ENCODE data around the gene KCNJ15.
"Not testable (repeated sequence)": the region's sequence is repeated elsewhere in the genome, so short reads cannot be mapped to it uniquely, and the experiment has no call there.

Gene KCNJ15

GRCh38 chr21:38235251-38235650, 21.5 kb upstream of the KCNJ15 start:
- H3K27ac Mint-ChIP-seq; H3K27me3 Mint-ChIP-seq; H3K4me1 Mint-ChIP-seq; H3K4me3 Mint-ChIP-seq; ATAC-seq (ENCODE audit: low read depth); H3K9me3 Mint-ChIP-seq; DNase-seq (ENCODE audit: low spot score in 2 of 2); H3K36me3 Mint-ChIP-seq: not testable (repeated sequence)

- Mint-ChIP-seq H3K27me3 (peaks cover 3% of the 10 kb centered on the region), H3K4me3 (no peak overlapping the region), H3K4me1 (no peaks in the 10 kb centered on the region), H3K9me3 (peaks cover 3% of the 10 kb centered on the region), H3K36me3 (no peaks in the 10 kb centered on the region), H3K27ac (no peak overlapping the region)
- DNase-seq (ENCODE audit: low spot score in 2 of 2) (no peak), ATAC-seq (ENCODE audit: low read depth) (no peak)
Observed at GRCh38 chr21:38236232-38236631, 20.6 kb upstream of the KCNJ15 start.

GRCh38 chr21:38239672-38240071, 17.1 kb upstream of the KCNJ15 start:
- Mint-ChIP-seq H3K27me3 (peaks cover 5% of the 10 kb centered on the region), H3K27ac (no peak overlapping the region), H3K9me3 (peaks cover 3% of the 10 kb centered on the region), H3K4me3 (no peak overlapping the region), H3K4me1 (no peaks in the 10 kb centered on the region), H3K36me3 (no peaks in the 10 kb centered on the region)
- DNase-seq (ENCODE audit: low spot score in 2 of 2) (no peak), ATAC-seq (ENCODE audit: low read depth) (no peak)

- no peaks in the 10 kb centered on the region for H3K36me3 Mint-ChIP-seq
- H3K4me3 Mint-ChIP-seq: no peak overlapping the region
- no peak for ATAC-seq (ENCODE audit: low read depth)
- DNase-seq (ENCODE audit: low spot score in 2 of 2): no peak
- no peak overlapping the region for H3K27ac Mint-ChIP-seq
- H3K4me1 Mint-ChIP-seq: no peaks in the 10 kb centered on the region
- peaks cover 3% of the 10 kb centered on the region for H3K9me3 Mint-ChIP-seq
- peaks cover 6% of the 10 kb centered on the region for H3K27me3 Mint-ChIP-seq
Observed at GRCh38 chr21:38240129-38240528, 16.7 kb upstream of the KCNJ15 start.

GRCh38 chr21:38241029-38241740, 15.6 kb upstream of the KCNJ15 start:
- Mint-ChIP-seq H3K27ac (no peak overlapping the region), H3K4me1 (no peaks in the 10 kb centered on the region), H3K27me3 (peaks cover 6% of the 10 kb centered on the region), H3K4me3 (no peak overlapping the region), H3K9me3 (peaks cover 3% of the 10 kb centered on the region), H3K36me3 (no peaks in the 10 kb centered on the region)
- ATAC-seq (ENCODE audit: low read depth) (no peak), DNase-seq (ENCODE audit: low spot score in 2 of 2) (no peak)

GRCh38 chr21:38242061-38242460, 14.7 kb upstream of the KCNJ15 start:
- H3K36me3 Mint-ChIP-seq: no peaks in the 10 kb centered on the region
- DNase-seq (ENCODE audit: low spot score in 2 of 2) (no peak), ATAC-seq (ENCODE audit: low read depth) (no peak)
- H3K4me3 Mint-ChIP-seq: no peak overlapping the region
- H3K4me1 Mint-ChIP-seq: no peaks in the 10 kb centered on the region
- H3K27me3 Mint-ChIP-seq: peaks cover 7% of the 10 kb centered on the region
- peaks cover 7% of the 10 kb centered on the region for H3K9me3 Mint-ChIP-seq
- no peak overlapping the region for H3K27ac Mint-ChIP-seq

- DNase-seq (ENCODE audit: low spot score in 2 of 2): no peak
- Mint-ChIP-seq H3K9me3 (peaks cover 6% of the 10 kb centered on the region), H3K36me3 (no peaks in the 10 kb centered on the region), H3K4me1 (no peaks in the 10 kb centered on the region), H3K27ac (no peak overlapping the region), H3K27me3 (peaks cover 8% of the 10 kb centered on the region), H3K4me3 (no peak overlapping the region)
- no peak for ATAC-seq (ENCODE audit: low read depth)
Observed at GRCh38 chr21:38243732-38244406, 12.9 kb upstream of the KCNJ15 start.

- peaks cover 8% of the 10 kb centered on the region for H3K27me3 Mint-ChIP-seq
- DNase-seq (ENCODE audit: low spot score in 2 of 2) (no peak), ATAC-seq (ENCODE audit: low read depth) (no peak)
- H3K27ac Mint-ChIP-seq: no peak overlapping the region
- no peak overlapping the region for H3K4me3 Mint-ChIP-seq
- peaks cover 6% of the 10 kb centered on the region for H3K9me3 Mint-ChIP-seq
- no peaks in the 10 kb centered on the region for H3K4me1 Mint-ChIP-seq
- no peaks in the 10 kb centered on the region for H3K36me3 Mint-ChIP-seq
Observed at GRCh38 chr21:38244407-38244787, 12.4 kb upstream of the KCNJ15 start.

GRCh38 chr21:38244885-38245869, 11.6 kb upstream of the KCNJ15 start:
- H3K27me3 Mint-ChIP-seq: peaks cover 8% of the 10 kb centered on the region
- no peaks in the 10 kb centered on the region for H3K4me1 Mint-ChIP-seq
- peaks cover 6% of the 10 kb centered on the region for H3K9me3 Mint-ChIP-seq
- ATAC-seq (ENCODE audit: low read depth): no peak
- no peaks in the 10 kb centered on the region for H3K36me3 Mint-ChIP-seq
- H3K27ac Mint-ChIP-seq: no peak overlapping the region
- H3K4me3 Mint-ChIP-seq: no peak overlapping the region
- DNase-seq (ENCODE audit: low spot score in 2 of 2): no peak

- H3K4me1 Mint-ChIP-seq: no peaks in the 10 kb centered on the region
Observed at GRCh38 chr21:38246511-38246910, 10.3 kb upstream of the KCNJ15 start.

GRCh38 chr21:38247054-38247453, 9.7 kb upstream of the KCNJ15 start:
- ATAC-seq (ENCODE audit: low read depth); DNase-seq (ENCODE audit: low spot score in 2 of 2); H3K36me3 Mint-ChIP-seq; H3K4me3 Mint-ChIP-seq; H3K4me1 Mint-ChIP-seq; H3K9me3 Mint-ChIP-seq; H3K27ac Mint-ChIP-seq; H3K27me3 Mint-ChIP-seq: not testable (repeated sequence)

More at GRCh38 chr21:38246511-38246910, 10.3 kb upstream of the KCNJ15 start:
- ATAC-seq (ENCODE audit: low read depth): no peak
- no peaks in the 10 kb centered on the region for H3K36me3 Mint-ChIP-seq
- H3K9me3 Mint-ChIP-seq: peaks cover 6% of the 10 kb centered on the region
- H3K27ac Mint-ChIP-seq: no peak overlapping the region
- peaks cover 8% of the 10 kb centered on the region for H3K27me3 Mint-ChIP-seq
- DNase-seq (ENCODE audit: low spot score in 2 of 2): no peak
- H3K4me3 Mint-ChIP-seq: no peak overlapping the region

GRCh38 chr21:38247738-38248510, 8.9 kb upstream of the KCNJ15 start:
- Mint-ChIP-seq H3K27me3 (peaks cover 8% of the 10 kb centered on the region), H3K27ac (no peak overlapping the region), H3K9me3 (peaks cover 6% of the 10 kb centered on the region), H3K4me1 (no peaks in the 10 kb centered on the region), H3K4me3 (no peak overlapping the region), H3K36me3 (no peaks in the 10 kb centered on the region)
- no peak for ATAC-seq (ENCODE audit: low read depth)
- no peak for DNase-seq (ENCODE audit: low spot score in 2 of 2)

- Mint-ChIP-seq H3K27ac (no peak overlapping the region), H3K4me3 (no peak overlapping the region), H3K27me3 (peaks cover 8% of the 10 kb centered on the region), H3K4me1 (no peaks in the 10 kb centered on the region), H3K36me3 (no peaks in the 10 kb centered on the region), H3K9me3 (peaks cover 6% of the 10 kb centered on the region)
- no peak for DNase-seq (ENCODE audit: low spot score in 2 of 2)
- ATAC-seq (ENCODE audit: low read depth): no peak
Observed at GRCh38 chr21:38249256-38249655, 7.5 kb upstream of the KCNJ15 start.
